Measurements from ENCODE around the gene IL19. TPM values are rescaled to one million over a fixed set of nuclear protein-coding genes. Genes with fewer than 3 reads are reported as not detected.

IL19 gene
- total RNA-seq, 1 experiment from 2014 or later = not detected

GRCh38 chr1:206737729-206738201 is 32.8 kb upstream of the IL19 start:
- no peaks in the 10 kb centered on the region for H4K20me1 ChIP-seq (ENCODE audit: control insufficient read depth, insufficient read depth, insufficient read length)
- Mint-ChIP-seq H3K9me3 (no peaks in the 10 kb centered on the region), H3K4me3 (no peak overlapping the region), H3K27me3 (ENCODE audit: low read depth) (no peaks in the 10 kb centered on the region; the same call in 1 of the 2 replicates), H3K27ac (peak overlapping the region in 1 of 3 experiments; percentile 61; a peak in 1 of 7 replicates), H3K4me1 (peaks cover 11 to 13% of the 10 kb centered on the region in 2 experiments), H3K36me3 (ENCODE audit: insufficient read depth in 1 of 3, low read depth in 3 of 3) (peaks cover 2 to 9% (median 4%) of the 10 kb centered on the region in 3 experiments; a peak in 5 of 7 replicates)
- H2AFZ ChIP-seq (ENCODE audit: low read length) = no peak overlapping the region
- no peak overlapping the region for H4K8ac ChIP-seq (replicated peaks; ENCODE audit: insufficient read length, low read depth, low read length)
- no peak overlapping the region for H3T11ph ChIP-seq (ENCODE audit: low read length)
- no peak overlapping the region for H4K5ac ChIP-seq (ENCODE audit: insufficient read length, low read depth, low read length)
- no peak overlapping the region for H3K23ac ChIP-seq (ENCODE audit: insufficient read length, low read depth, low read length)
- no peaks in the 10 kb centered on the region for H3K79me1 ChIP-seq (ENCODE audit: insufficient read depth, low read depth, low read length, poor library complexity, severe bottlenecking)
- H3K9me3 ChIP-seq (ENCODE audit: control insufficient read depth, low read depth, low read length) = no peaks in the 10 kb centered on the region
- H2BK5ac ChIP-seq (ENCODE audit: insufficient read length, low read length) = no peak overlapping the region
- peaks cover 2% of the 10 kb centered on the region; the same call in 1 of the 2 replicates for H3K4me1 ChIP-seq (ENCODE audit: insufficient read depth, low read length)
- no peak overlapping the region for H3K18ac ChIP-seq (ENCODE audit: insufficient read length, low read depth, low read length)
- H3K4me2 ChIP-seq (ENCODE audit: insufficient read depth, insufficient read length, low read length) = no peak overlapping the region
- no peaks in the 10 kb centered on the region for H3K27me3 ChIP-seq (ENCODE audit: insufficient read depth, low read length)
- no peak overlapping the region for H3K56ac ChIP-seq (ENCODE audit: insufficient read length, low read depth, low read length)
- no peak for TF ChIP-seq CTCF (conservative IDR thresholded peaks at IDR 0.05)
- H3K27ac ChIP-seq (ENCODE audit: insufficient read length, low read depth, low read length) = no peak overlapping the region
- H2BK20ac ChIP-seq (ENCODE audit: low read depth, low read length, poor library complexity, severe bottlenecking) = no peak overlapping the region
- no peak overlapping the region for H2BK120ac ChIP-seq (ENCODE audit: low read depth, low read length, poor library complexity, severe bottlenecking)
- H4K91ac ChIP-seq (ENCODE audit: insufficient read length, low read depth, low read length) = no peak overlapping the region
- DNase-seq = no peak
- H2BK15ac ChIP-seq (ENCODE audit: low read depth, low read length) = no peak overlapping the region
- WGBS (ENCODE audit: extremely low coverage, insufficient read length, low lambda C conversion rate) = no CpG with 5 or more reads among the region's 3 CpGs
- H3K79me2 ChIP-seq (ENCODE audit: insufficient read depth, low read length) = no peaks in the 10 kb centered on the region
- no peaks in the 10 kb centered on the region for H3K23me2 ChIP-seq (ENCODE audit: insufficient read length, low read depth, low read length, poor library complexity, severe bottlenecking)
- no peak overlapping the region for H3K4ac ChIP-seq (ENCODE audit: low read depth, low read length)
- no peak overlapping the region for H2AK5ac ChIP-seq (ENCODE audit: insufficient read length, low read length)
- H2BK12ac ChIP-seq (ENCODE audit: insufficient read length, low read depth, low read length) = no peak overlapping the region
- H3K9ac ChIP-seq (ENCODE audit: extremely low read depth, insufficient read length, low read length) = no peak overlapping the region
- H3K14ac ChIP-seq (ENCODE audit: insufficient read depth, low read length) = no peak overlapping the region

All from H9 (cell line).